GM18499 (cell line): Measurements from ENCODE around the gene MTMR1.

ENCODE experiments used
- ATAC-seq: cut with Tn5 transposase; IDR thresholded peaks from one replicate; pipeline ENCODE4 v1.9.1; 2021; ENCODE audit warnings: moderate number of reproducible peaks; ENCODE audit not compliant: insufficient read depth, unreplicated experiment

The MTMR1 gene

GRCh38 chrX:150761176-150761818 is 68.1 kb downstream of the MTMR1 start:
- no peak for ATAC-seq

DNA sequence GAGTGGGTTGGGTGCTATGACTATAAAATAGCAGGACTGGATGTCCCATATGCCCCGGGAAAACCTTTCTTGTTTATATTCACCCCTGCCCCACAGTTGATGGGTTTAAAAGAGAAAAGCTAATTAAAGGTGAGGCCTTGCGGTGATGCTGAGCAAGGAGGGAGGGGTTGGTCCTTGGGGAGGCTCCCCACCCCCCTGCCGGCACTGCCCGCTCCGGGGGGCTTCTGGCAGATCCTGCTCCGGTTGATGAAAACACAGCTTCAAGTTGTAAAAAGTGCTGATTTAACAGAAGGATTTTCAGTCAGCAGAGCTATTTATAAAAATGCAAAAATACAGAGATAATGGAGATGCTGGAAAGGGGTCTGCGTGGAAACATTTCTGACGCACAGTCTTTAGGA is 68.6 kb downstream of the MTMR1 start:
- ATAC-seq: no peak

GRCh38 chrX:150762258-150763165 is 69.3 kb downstream of the MTMR1 start:
- no peak for ATAC-seq

DNA sequence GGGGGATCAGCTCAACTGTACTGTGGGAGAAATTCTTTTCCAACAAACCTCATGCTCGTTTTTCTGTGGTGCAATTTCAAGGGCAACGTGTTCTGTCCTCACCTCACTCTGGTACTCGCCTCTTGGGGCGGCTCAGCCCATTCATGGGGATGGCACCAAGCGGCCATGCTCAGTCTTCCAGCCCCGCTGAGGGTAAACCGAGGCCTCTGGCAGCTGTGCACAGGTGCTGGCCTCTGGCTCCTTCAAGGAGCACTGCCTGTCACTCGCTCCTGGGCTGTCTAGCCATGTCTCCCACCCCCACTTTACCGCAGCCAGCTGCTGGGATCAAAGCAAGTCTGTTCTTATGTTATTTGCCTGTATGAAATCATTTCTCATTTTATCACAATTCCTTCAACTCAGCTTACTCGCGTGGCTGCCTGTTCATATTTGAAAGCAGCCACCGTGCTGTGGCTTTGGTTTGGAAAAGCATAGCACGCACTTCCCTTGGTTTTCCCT is 70.2 kb downstream of the MTMR1 start:
- no peak for ATAC-seq

DNA sequence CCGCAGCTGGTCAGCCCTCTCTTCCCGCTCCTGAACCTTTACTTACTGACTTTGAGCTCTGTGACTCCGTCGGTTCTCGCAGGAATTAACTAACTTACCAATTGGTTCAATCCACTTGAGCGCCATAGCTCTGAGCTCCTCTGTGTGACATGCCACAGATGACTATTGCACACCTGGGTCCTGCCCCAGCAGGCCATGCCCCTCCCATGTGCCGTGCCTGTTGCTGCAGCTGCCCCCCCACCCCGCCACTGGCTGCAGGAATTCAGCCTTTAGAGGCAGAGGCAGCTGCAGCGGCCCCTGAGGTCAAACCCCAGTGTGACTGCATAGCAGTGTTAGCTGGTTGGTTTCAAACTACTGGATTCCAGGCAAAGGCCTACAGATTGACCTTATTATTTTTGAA is 70.6 kb downstream of the MTMR1 start:
- ATAC-seq: no peak

DNA sequence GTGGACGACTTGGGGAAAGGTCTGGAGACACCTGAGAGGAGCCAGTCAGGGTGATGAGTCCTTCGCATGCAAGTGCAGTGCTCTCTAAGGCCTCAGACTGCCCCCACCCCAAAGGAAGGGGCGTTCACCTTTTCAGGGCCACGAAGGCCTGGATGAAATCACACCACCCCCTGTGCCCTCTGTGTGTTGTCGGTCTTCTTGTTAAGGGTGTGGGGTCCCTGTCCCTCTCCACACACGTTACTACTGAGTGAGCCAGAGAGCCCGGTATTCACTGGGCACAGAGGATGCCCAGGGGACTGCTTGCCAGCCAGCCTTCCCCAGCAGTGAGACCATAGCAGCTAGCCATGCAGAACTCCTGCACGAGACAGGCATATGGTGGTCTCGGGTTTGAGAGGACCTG is 72.0 kb downstream of the MTMR1 start:
- ATAC-seq: no peak

- no peak for ATAC-seq
These were observed 72.7 kb downstream of the MTMR1 start for GRCh38 chrX:150765782-150766350.

DNA sequence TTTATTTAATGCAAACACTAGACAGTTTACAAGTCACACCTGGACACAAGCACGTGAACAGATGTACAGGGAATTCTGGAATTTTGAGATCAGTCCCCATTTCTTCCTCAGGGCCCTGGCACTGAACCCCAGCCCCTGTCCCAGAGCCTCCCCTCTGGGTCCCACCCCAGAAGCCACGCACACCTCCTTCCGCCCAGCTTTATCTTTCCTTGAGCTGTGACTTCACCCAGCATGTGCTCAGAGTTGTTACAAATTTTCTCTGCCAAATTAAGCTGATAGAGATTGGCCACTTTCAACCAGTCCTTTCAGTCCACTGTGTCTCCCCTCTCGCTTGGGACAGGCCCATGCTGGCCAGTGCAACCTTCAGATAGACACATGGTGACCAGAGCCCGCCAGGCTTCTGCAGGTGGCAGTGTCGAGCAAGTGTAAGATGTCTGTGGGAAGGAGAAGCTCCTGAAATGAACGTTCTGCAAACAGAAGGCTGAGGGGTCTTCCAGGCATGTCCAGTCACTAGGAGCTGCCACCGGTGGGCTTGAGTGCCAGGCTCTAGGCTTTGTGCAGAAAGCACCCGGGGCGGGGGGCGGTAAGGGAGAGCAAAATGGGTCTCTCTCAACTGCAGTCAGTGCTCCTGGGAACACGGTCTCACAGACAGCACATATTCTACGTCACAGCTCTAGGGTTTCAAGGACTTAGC is 73.3 kb downstream of the MTMR1 start:
- no peak for ATAC-seq

GRCh38 chrX:150767045-150767395 is 73.8 kb downstream of the MTMR1 start:
- ATAC-seq: no peak

GRCh38 chrX:150767475-150768131 is 74.4 kb downstream of the MTMR1 start:
- no peak for ATAC-seq

- no peak for ATAC-seq
These were observed 74.9 kb downstream of the MTMR1 start for GRCh38 chrX:150768132-150768485.

DNA sequence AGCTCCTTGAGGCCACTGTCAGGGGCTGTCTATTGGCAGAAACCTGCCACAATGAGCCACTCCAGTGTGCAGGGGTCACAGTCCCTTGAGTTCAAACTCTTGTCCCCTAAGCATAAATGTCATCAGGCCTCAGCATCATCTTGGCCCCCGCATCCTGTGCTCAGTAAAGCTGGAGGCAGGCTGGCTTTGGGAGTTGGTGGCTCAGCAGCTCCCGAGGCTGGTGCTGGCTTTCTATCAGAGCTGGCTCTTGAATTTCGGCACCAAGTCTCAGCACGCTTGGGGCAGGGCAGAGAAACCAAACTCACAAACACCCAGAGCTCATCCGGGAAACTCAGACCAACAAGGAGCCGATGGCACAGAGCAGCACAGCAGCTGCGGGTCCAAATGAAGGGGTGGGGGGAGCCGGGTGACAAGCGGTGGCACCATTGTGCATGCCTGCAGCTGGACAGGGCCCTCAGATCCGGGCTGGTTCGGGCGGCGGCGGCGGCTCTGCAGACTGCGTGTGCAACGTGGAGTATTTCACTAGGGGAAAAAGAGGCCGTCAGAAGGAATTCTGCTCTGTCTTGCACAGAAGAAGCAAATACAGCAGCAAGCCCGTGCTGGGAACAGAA is 75.5 kb downstream of the MTMR1 start:
- no peak for ATAC-seq

- no peak for ATAC-seq
These were observed 76.2 kb downstream of the MTMR1 start for GRCh38 chrX:150769408-150769807.

GRCh38 chrX:150770623-150771022 is 77.4 kb downstream of the MTMR1 start:
- ATAC-seq: no peak

- no peak for ATAC-seq
These were observed 77.9 kb downstream of the MTMR1 start for GRCh38 chrX:150771116-150771515.

DNA sequence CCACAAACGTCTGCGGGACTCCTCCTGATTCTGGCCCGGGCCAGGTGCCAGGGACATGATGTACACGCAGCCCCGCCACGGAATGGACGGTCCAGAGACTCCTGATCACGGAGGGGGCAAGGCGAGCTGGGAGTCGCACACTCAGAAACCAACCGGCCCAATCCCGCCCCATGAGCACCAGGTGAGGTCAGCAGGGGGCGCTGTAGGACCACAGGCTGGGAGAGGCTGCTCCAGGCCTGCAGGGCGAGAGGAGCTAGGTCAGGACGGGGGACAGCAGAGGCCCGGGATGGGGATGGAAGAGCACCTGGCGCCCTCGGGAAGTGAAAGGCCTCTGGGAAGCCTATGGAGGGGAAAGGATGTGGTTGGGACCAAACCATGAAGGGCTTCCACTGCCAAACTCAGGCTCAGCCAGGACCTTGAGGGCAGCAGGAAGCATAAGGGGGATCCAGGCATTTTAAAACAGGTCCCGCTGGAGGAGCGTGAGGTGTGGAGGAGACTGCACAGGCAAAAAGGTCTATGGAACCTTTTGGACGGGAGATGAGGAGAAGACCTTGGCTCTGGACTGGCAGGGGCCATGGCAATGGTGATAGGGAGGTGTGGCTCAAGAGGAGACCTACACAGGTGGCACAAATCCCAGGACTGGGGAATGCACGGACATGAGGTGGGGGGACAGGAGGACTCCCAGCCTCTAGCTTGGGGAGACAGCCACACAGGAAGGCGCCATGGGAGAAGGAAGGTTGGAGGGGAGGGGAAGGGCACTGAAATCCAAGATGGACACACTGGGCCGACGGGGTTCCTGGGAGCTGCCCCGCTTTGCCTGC is 79.2 kb downstream of the MTMR1 start:
- ATAC-seq: no peak

DNA sequence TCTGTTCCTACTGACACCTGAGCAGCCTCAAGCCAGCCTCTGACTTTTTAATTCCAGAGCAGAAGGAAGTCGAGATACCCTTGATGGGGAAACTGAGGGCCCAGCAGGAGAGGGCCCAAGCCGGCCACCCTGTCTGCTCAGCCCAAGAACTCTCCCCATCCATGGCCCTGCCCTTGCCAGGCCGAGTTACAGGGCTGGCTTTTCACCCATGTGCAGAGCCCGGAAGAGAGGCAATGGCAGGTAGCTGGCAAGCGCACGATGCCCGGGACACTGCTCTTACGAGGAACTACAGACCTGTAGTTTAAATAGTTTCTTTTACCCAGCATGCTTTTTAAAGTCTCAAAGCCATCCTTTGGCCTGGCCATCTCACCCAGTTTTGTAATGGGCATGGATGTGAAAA is 79.9 kb downstream of the MTMR1 start:
- ATAC-seq: no peak

GRCh38 chrX:150773634-150774033 is 80.4 kb downstream of the MTMR1 start:
- no peak for ATAC-seq
